H1 (cell line): ENCODE measurements around the gene HPN. TPM values are rescaled to one million over a fixed set of nuclear protein-coding genes. Genes with fewer than 3 reads are reported as not detected.

ENCODE experiments used
- CTCF ChIA-PET: fragments of 300-600 bp; sonication (Branson Sonifier 250); formaldehyde crosslinking; loops from one replicate; lab custom pipeline; 2021; ENCODE audit not compliant: partially characterized antibody; lab: Charles Lee
- POLR2A ChIA-PET: fragments of 300-600 bp; sonication (Branson Sonifier 250); formaldehyde crosslinking; loops from one replicate; lab custom pipeline; 2021; ENCODE audit warnings: inconsistent platforms; ENCODE audit not compliant: partially characterized antibody; lab: Charles Lee
- DNase-seq, 2 experiments: peaks; one replicate each; pipeline versions ENCODE4 v3.0.0 to v3.0.0-alpha.2; 2010 to 2022; ENCODE audit warnings: low spot score in 2 of 2, low read depth in 1 of 2, mixed read lengths in 1 of 2
- FAIRE-seq: peaks from 2 replicates; lab custom pipeline; 2011; peaks lifted over from hg19 to GRCh38; lab: Jason Lieb, UNC
- H2AFZ ChIP-seq: 2 replicates; pipeline ENCODE4 v1.8.1; 2012; ENCODE audit warnings: low read length, inconsistent platforms
- H2AK5ac ChIP-seq: 2 replicates; pipeline ENCODE4 v1.6.1; 2013; ENCODE audit warnings: low read depth, low read length
- H2BK120ac ChIP-seq: replicated peaks from 2 replicates; pipeline ENCODE3; 2013; ENCODE audit warnings: low read depth, low read length, inconsistent platforms
- H2BK12ac ChIP-seq: 2 replicates; pipeline ENCODE4 v1.6.1; 2013; ENCODE audit warnings: low read depth, low read length
- H2BK15ac ChIP-seq: 2 replicates; pipeline ENCODE4 v1.6.1; 2013; ENCODE audit warnings: low read length
- H2BK20ac ChIP-seq: 2 replicates; pipeline ENCODE4 v1.6.1; 2013; ENCODE audit warnings: low read length
- H2BK5ac ChIP-seq: 2 replicates; pipeline ENCODE4 v1.6.1; 2013; ENCODE audit warnings: low read depth, low read length
- H3K14ac ChIP-seq: 2 replicates; pipeline ENCODE4 v1.6.1; 2013; ENCODE audit warnings: inconsistent platforms; ENCODE audit not compliant: insufficient read length
- H3K18ac ChIP-seq: 2 replicates; pipeline ENCODE4 v1.6.1; 2013; ENCODE audit warnings: low read length; ENCODE audit errors: extremely low read depth
- H3K23ac ChIP-seq: 2 replicates; pipeline ENCODE4 v1.6.1; 2013; ENCODE audit warnings: inconsistent platforms; ENCODE audit not compliant: insufficient read length
- H3K23me2 ChIP-seq: 2 replicates; pipeline ENCODE4 v1.6.1; 2013; ENCODE audit warnings: low read depth, low read length
- H3K27ac ChIP-seq: 2 replicates; pipeline ENCODE4 v1.6.1; 2011; ENCODE audit warnings: low read depth, low read length, inconsistent platforms
- H3K27me3 ChIP-seq, 4 experiments: replicated peaks in 1 of 4; 1 replicate in 1 of 4; 2 replicates in 3 of 4; pipeline versions ENCODE4 v1.6.1 to v1.8.1; 2011 to 2013; ENCODE audit warnings: low read length in 3 of 4, mild to moderate bottlenecking in 3 of 4, inconsistent platforms in 2 of 4, mixed read lengths in 2 of 4, moderate library complexity in 1 of 4; ENCODE audit not compliant: control insufficient read depth in 3 of 4, insufficient read depth in 3 of 4; ENCODE audit errors: extremely low read depth in 1 of 4
- H3K36me3 ChIP-seq, 4 experiments: 2 replicates each; pipeline versions ENCODE4 v1.6.1 to v1.8.1; 2011 to 2013; ENCODE audit warnings: mild to moderate bottlenecking in 4 of 4, low read length in 3 of 4, moderate library complexity in 2 of 4, control low read depth in 1 of 4, inconsistent platforms in 1 of 4; ENCODE audit not compliant: insufficient read depth in 4 of 4, control insufficient read depth in 2 of 4
- H3K4ac ChIP-seq: replicated peaks from 2 replicates; pipeline ENCODE3; 2013; ENCODE audit warnings: low read length, low read depth, mixed read lengths, inconsistent platforms; ENCODE audit not compliant: insufficient read length
- H3K4me1 ChIP-seq, 4 experiments: replicated peaks in 1 of 4; 1 replicate in 1 of 4; 2 replicates in 3 of 4; pipeline versions ENCODE4 v1.6.1 to v1.8.1; 2011 to 2013; ENCODE audit warnings: low read length in 3 of 4, inconsistent platforms in 2 of 4, mixed read lengths in 1 of 4; ENCODE audit not compliant: insufficient read depth in 4 of 4, control insufficient read depth in 3 of 4
- H3K4me2 ChIP-seq, 2 experiments: 2 replicates each; pipeline versions ENCODE4 v1.6.1 to v1.8.1; 2011 to 2013; ENCODE audit warnings: low read depth in 2 of 2, low read length in 2 of 2, control low read depth in 1 of 2, inconsistent platforms in 1 of 2, mild to moderate bottlenecking in 1 of 2; ENCODE audit not compliant: insufficient read depth in 1 of 2
- H3K4me3 ChIP-seq, 4 experiments: fragments of 200-600, 300-600 bp in 1 of 4; sonication (generic), shearing (Covaris generic), sonication (Bioruptor Twin) in 1 of 4; 2 replicates each; pipeline versions ENCODE4 v1.5.1 to v1.8.1; 2011 to 2016; ENCODE audit warnings: low read length in 4 of 4, low read depth in 3 of 4, control low read depth in 2 of 4, inconsistent platforms in 2 of 4, mild to moderate bottlenecking in 2 of 4, mixed read lengths in 1 of 4, moderate library complexity in 1 of 4; ENCODE audit not compliant: insufficient read depth in 2 of 4; ENCODE audit errors: extremely low read depth in 1 of 4
- H3K56ac ChIP-seq: replicated peaks from 2 replicates; pipeline ENCODE3; 2013; ENCODE audit warnings: low read depth, mild to moderate bottlenecking, mixed read lengths, low read length, inconsistent platforms; ENCODE audit not compliant: insufficient read length
- H3K79me1 ChIP-seq: 2 replicates; pipeline ENCODE4 v1.6.1; 2013; ENCODE audit warnings: low read depth, low read length, control low read depth
- H3K79me2 ChIP-seq, 2 experiments: 2 replicates each; pipeline versions ENCODE4 v1.6.1 to v1.8.1; 2012 to 2013; ENCODE audit warnings: low read length in 2 of 2, mild to moderate bottlenecking in 2 of 2, inconsistent platforms in 1 of 2; ENCODE audit not compliant: insufficient read depth in 2 of 2, control insufficient read depth in 1 of 2
- H3K9ac ChIP-seq, 4 experiments: replicated peaks in 1 of 4; 1 replicate in 1 of 4; 2 replicates in 3 of 4; pipeline versions ENCODE4 v1.6.1 to v1.8.1; 2011 to 2013; ENCODE audit warnings: low read depth in 3 of 4, low read length in 3 of 4, control low read depth in 2 of 4, mild to moderate bottlenecking in 2 of 4, moderate library complexity in 2 of 4, inconsistent platforms in 1 of 4; ENCODE audit errors: extremely low read depth in 1 of 4
- H3K9me3 ChIP-seq, 2 experiments: 2 replicates each; pipeline versions ENCODE4 v1.6.1 to v1.8.1; 2012 to 2013; ENCODE audit warnings: mild to moderate bottlenecking in 2 of 2, moderate library complexity in 2 of 2, control low read depth in 1 of 2, inconsistent platforms in 1 of 2, low read depth in 1 of 2, low read length in 1 of 2, mixed read lengths in 1 of 2; ENCODE audit not compliant: insufficient read depth in 2 of 2
- H4K20me1 ChIP-seq, 2 experiments: replicated peaks in 1 of 2; 2 replicates each; pipeline versions ENCODE3 to v1.8.1; 2011 to 2013; ENCODE audit warnings: inconsistent platforms in 2 of 2, low read length in 2 of 2, mild to moderate bottlenecking in 1 of 2; ENCODE audit not compliant: insufficient read depth in 2 of 2, control insufficient read depth in 1 of 2
- H4K5ac ChIP-seq: 2 replicates; pipeline ENCODE4 v1.6.1; 2013; ENCODE audit warnings: low read length, low read depth, mixed read lengths, inconsistent platforms; ENCODE audit not compliant: insufficient read length
- H4K8ac ChIP-seq: 2 replicates; pipeline ENCODE4 v1.8.0; 2013; ENCODE audit warnings: mild to moderate bottlenecking, moderate library complexity, low read length, inconsistent platforms; ENCODE audit not compliant: insufficient read depth; ENCODE audit errors: extremely low read depth
- H4K91ac ChIP-seq: replicated peaks from 2 replicates; pipeline ENCODE3; 2013; ENCODE audit warnings: low read length, mixed read lengths, inconsistent platforms; ENCODE audit not compliant: insufficient read length
- ASH2L ChIP-seq: fragments of 200-600, 300-600 bp; sonication (generic); IDR thresholded peaks from one replicate; pipeline ENCODE4 v1.7.1; 2017; ENCODE audit warnings: low read length
- ATF3 ChIP-seq: IDR thresholded peaks from 2 replicates; pipeline ENCODE4 v1.6.1; 2011; ENCODE audit warnings: low read depth, mild to moderate bottlenecking, low read length; ENCODE audit not compliant: insufficient read depth
- CHD2 ChIP-seq: IDR thresholded peaks from 2 replicates; pipeline ENCODE4 v1.6.1; 2012; ENCODE audit warnings: low read length, improper control_type of control experiment
- EGR1 ChIP-seq: IDR thresholded peaks from 2 replicates; pipeline ENCODE4 v1.6.1; 2011; ENCODE audit warnings: low read depth, low read length, borderline replicate concordance
- EZH2 ChIP-seq: fragments of 200-600 bp; sonication (generic); IDR thresholded peaks from 2 replicates; pipeline ENCODE4 v1.7.1; 2012; ENCODE audit warnings: low read depth, mild to moderate bottlenecking, moderate library complexity, low read length, inconsistent platforms; ENCODE audit not compliant: severe bottlenecking
- GTF2F1 ChIP-seq: IDR thresholded peaks from 2 replicates; pipeline ENCODE4 v1.6.1; 2012; ENCODE audit warnings: low read depth, low read length, improper control_type of control experiment, borderline replicate concordance
- PHF8 ChIP-seq: fragments of 200-600 bp; sonication (generic); conservative IDR thresholded peaks from 2 replicates; pipeline ENCODE4 v1.7.1; 2012; ENCODE audit warnings: low read depth, mild to moderate bottlenecking, inconsistent platforms, low read length, moderate library complexity
- POLR2A ChIP-seq, 2 experiments: IDR thresholded peaks; 1 replicate in 1 of 2; 2 replicates in 1 of 2; pipeline ENCODE4 v1.6.1; 2011; ENCODE audit warnings: low read depth in 2 of 2, low read length in 2 of 2, mild to moderate bottlenecking in 2 of 2; ENCODE audit errors: control extremely low read depth in 1 of 2
- RAD21 ChIP-seq, 2 experiments: IDR thresholded peaks in 1 of 2; conservative IDR thresholded peaks in 1 of 2; 2 replicates each; pipeline ENCODE4 v1.6.1; 2011; ENCODE audit warnings: low read depth in 2 of 2, low read length in 2 of 2, improper control_type of control experiment in 1 of 2, inconsistent platforms in 1 of 2, mild to moderate bottlenecking in 1 of 2, moderate library complexity in 1 of 2
- RBBP5 ChIP-seq: IDR thresholded peaks from 2 replicates; pipeline ENCODE4 v1.7.1; 2012; ENCODE audit warnings: low read depth, mild to moderate bottlenecking, inconsistent platforms, low read length, moderate library complexity, borderline replicate concordance
- SP1 ChIP-seq: IDR thresholded peaks from 2 replicates; pipeline ENCODE4 v1.6.1; 2011; ENCODE audit warnings: low read depth, low read length
- TAF7 ChIP-seq: optimal IDR thresholded peaks from 2 replicates; pipeline ENCODE3; 2011; ENCODE audit warnings: low read depth, mild to moderate bottlenecking, inconsistent platforms, low read length, moderate library complexity, borderline replicate concordance
- TBP ChIP-seq: IDR thresholded peaks from 2 replicates; pipeline ENCODE4 v1.6.1; 2011; ENCODE audit warnings: low read depth, low read length, improper control_type of control experiment
- ZNF274 ChIP-seq: IDR thresholded peaks from 2 replicates; pipeline ENCODE4 v1.7.0; 2012; ENCODE audit warnings: low read length, borderline replicate concordance; ENCODE audit errors: extremely low read depth
- WGBS, 2 experiments: shearing (Covaris generic) in 1 of 2; methylation state at CpG; one replicate each; pipeline versions ENCODE4 v1.1.6 to v1.1.7; 2013 to 2015; ENCODE audit warnings: low lambda C conversion rate in 2 of 2, mixed read lengths in 2 of 2, inconsistent platforms in 1 of 2, low coverage in 1 of 2, missing lambda C conversion rate in 1 of 2; ENCODE audit not compliant: insufficient replicate concordance in 2 of 2, insufficient coverage in 1 of 2, insufficient read length in 1 of 2; ENCODE audit errors: extremely low coverage in 1 of 2, missing lambda C conversion rate in 1 of 2; 5-methylcytosine and 5-hydroxymethylcytosine counted together
- polyA plus RNA-seq, 7 experiments: library from polyadenylated mRNA; depleted of rRNA in 3 of 7; stranded (reverse) in 5 of 7; unstranded in 2 of 7; fragments of >200 nt in 5 of 7; fragments of 200-250 nt in 2 of 7; gene quantifications; 1 replicate in 5 of 7; 2 replicates in 1 of 7; 4 replicates in 1 of 7; pipeline versions ENCODE4 v1.2.1 to v1.2.3, GENCODE V29; 2011 to 2013; ENCODE audit warnings: missing spikeins in 2 of 7, mixed read lengths in 2 of 7
- total RNA-seq: library from RNA; stranded (reverse); fragmentation: NEBNext Ultra II Directional; extraction: Animal tissue kit (Norgen Biotek cat#: 25700); gene quantifications from 2 replicates; pipeline ENCODE4 v1.2.1, GENCODE V29; 2021

HPN gene
- total and polyA plus RNA-seq, 2 of the 8 experiments (the other 6 are each of a cell fraction or from before 2014, with no cell fraction given), result 14.7 to 33.7 TPM

DNA sequence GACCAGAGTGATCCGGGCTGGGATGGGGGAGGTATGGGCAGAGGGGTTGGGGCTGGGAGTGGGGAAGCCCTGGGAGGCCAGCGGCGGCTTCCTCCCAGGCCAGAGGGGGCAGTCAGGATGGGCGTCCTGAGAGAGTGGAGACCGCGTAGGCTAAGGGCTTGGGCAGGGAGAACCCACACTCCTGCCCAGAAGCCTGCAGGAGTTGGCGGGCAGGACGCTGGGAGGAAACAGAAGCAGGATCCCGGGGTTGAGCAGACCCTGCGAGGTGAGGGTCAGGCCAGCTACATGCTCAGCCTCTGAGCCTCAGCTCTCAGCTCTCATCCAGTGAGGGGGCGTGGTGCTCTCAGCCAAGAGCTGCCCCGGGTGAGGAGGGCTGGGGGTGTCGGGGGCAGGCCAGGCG, 19.1 kb upstream of the HPN start:
- Histone ChIP-seq H3K79me2 (no peaks in the 10 kb centered on the region), H4K20me1 (peaks cover 6 to 26% of the 10 kb centered on the region in 2 experiments), H4K5ac (no peak overlapping the region), H3K23me2 (no peaks in the 10 kb centered on the region), H3K14ac (no peak overlapping the region), H3K4me2 (no peak overlapping the region), H3K4me3 (no peak overlapping the region), H3K9me3 (no peaks in the 10 kb centered on the region), H2BK5ac (no peak overlapping the region), H3K36me3 (peaks cover 49 to 93% (median 81%) of the 10 kb centered on the region in 4 experiments), H3K9ac (no peak overlapping the region), H2BK12ac (no peak overlapping the region), H4K8ac (no peak overlapping the region), H3K4ac (no peak overlapping the region), H3K27me3 (no peaks in the 10 kb centered on the region), H3K56ac (no peak overlapping the region), H2BK15ac (no peak overlapping the region), H3K27ac (no peak overlapping the region), H2AFZ (no peak overlapping the region), H3K4me1 (no peaks in the 10 kb centered on the region), H4K91ac (no peak overlapping the region), H3K18ac (no peak overlapping the region), H2BK120ac (no peak overlapping the region), H3K79me1 (no peaks in the 10 kb centered on the region), H2BK20ac (no peak overlapping the region), H2AK5ac (no peak overlapping the region), H3K23ac (no peak overlapping the region)
- 87% methylated on average over 11 of the region's 14 CpGs; no CpG with 5 or more reads in 1 of the 2 experiments for WGBS, 2 experiments
- ChIA-PET POLR2A (interaction anchor here (1.0 to 24.8 kb wide), 5 partner anchors 9 to 33 kb away, joined by 3 to 366 read pairs (median 4); partner anchors contain the start of gene GRAMD1A), CTCF (interaction anchor here (0.9 to 2.2 kb wide), 4 partner anchors 9 to 21 kb away, joined by 3 to 13 read pairs (median 4); no protein-coding TSS in a partner anchor)
- FAIRE-seq (no peak), DNase-seq (no peak)
- no peak for TF ChIP-seq CHD2
- no peak for TF ChIP-seq TBP
- TF ChIP-seq ATF3, result no peak
- TF ChIP-seq TAF7, result no peak
- TF ChIP-seq POLR2A (IDR thresholded peaks at IDR 0.05; ENCODE audit: control extremely low read depth in 1 of 2, low read depth in 2 of 2, low read length in 2 of 2), result no peak
- TF ChIP-seq PHF8, result no peak
- no peak for TF ChIP-seq SP1
- TF ChIP-seq ASH2L, result no peak
- no peak for TF ChIP-seq GTF2F1
- TF ChIP-seq RBBP5, result no peak
- no peak for TF ChIP-seq RAD21 (IDR thresholded peaks at IDR 0.05 in 1 of 2, conservative IDR thresholded peaks at IDR 0.05 in 1 of 2; ENCODE audit: low read depth in 2 of 2, low read length in 2 of 2)
- TF ChIP-seq EZH2, result no peak
- no peak for TF ChIP-seq ZNF274
- no peak for TF ChIP-seq EGR1
